Endometrial microvascular endothelial cells (primary cell): ENCODE results near the gene HOXD3. TPM values are rescaled to one million over a fixed set of nuclear protein-coding genes. Genes with fewer than 3 reads are reported as not detected.

Source experiments
- in situ Hi-C: cut with HindIII; loops from 2 replicates; pipeline ENCODE4 v1.10.0; 2017; ENCODE audit warnings: low sequenced_read_pairs, low pct_unique_long_range_greater_than_20kb; ENCODE audit errors: inconsistent ontology term
- total RNA-seq: library from RNA; depleted of rRNA; stranded (reverse); fragments of >200 nt; gene quantifications from one replicate; pipeline ENCODE4 v1.2.3, GENCODE V29; 2015; ENCODE audit errors: inconsistent ontology term

HOXD3 gene
- 21.4 TPM for total RNA-seq

DNA sequence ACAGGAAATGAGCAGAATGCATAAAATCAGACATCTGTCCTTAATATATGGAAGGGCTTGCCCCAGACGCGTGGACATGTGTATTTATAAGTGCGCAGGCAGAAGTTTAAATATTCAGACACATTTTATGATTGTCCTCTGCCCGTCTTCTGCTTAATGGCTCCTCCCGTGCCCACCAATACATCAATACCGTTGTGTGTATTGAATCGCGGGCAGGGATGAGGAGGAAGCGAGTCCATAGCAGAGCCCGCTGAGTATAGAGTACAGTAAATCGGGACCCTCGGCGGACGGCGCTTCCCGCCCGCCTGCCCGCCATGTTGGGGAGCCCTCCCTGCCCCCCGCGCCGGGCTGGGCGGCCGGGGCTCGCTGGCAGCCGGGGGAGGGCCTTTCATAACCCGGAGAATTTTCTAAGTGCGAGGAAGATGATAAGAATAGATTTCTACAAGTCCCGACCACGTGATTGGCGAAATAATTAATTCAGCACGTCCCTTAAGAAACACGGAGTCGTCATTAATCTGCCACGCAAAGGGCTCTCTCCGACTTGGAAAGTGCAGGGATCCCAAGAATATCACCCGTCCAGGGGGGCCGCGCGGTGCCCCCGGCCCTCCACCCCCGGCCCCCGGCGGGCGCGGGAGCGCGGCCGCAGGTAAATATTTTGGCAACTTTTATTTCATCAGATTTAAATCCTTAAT is at the start of gene HOXD3:
Gene HOXD3 (plus strand): TSS at position 501 of the 692 bp plus-strand sequence. CDS start 11,808 bp downstream, outside the sequence.
- in situ Hi-C loops: no loop called here

DNA sequence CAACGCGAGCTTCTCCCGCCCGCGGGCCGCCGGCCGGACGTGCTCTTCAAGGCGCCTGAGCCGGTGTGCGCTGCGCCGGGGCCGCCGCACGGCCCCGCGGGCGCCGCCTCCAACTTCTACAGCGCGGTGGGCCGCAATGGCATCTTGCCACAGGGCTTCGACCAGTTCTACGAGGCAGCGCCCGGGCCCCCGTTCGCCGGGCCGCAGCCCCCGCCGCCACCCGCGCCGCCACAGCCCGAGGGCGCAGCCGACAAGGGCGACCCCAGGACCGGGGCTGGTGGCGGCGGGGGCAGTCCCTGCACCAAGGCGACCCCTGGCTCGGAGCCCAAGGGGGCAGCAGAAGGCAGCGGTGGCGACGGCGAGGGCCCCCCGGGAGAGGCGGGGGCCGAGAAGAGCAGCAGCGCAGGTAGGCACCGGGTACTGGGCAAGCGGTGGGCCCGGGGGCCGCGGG is 49.4 kb upstream of the HOXD3 start:
- in situ Hi-C loops: no loop called here

GRCh38 chr2:176109192-176109901 is 47.8 kb upstream of the HOXD3 start:
- in situ Hi-C loops: no loop called here

- in situ Hi-C loops: no loop called here
These were observed 47.2 kb upstream of the HOXD3 start for GRCh38 chr2:176109946-176110345.

DNA sequence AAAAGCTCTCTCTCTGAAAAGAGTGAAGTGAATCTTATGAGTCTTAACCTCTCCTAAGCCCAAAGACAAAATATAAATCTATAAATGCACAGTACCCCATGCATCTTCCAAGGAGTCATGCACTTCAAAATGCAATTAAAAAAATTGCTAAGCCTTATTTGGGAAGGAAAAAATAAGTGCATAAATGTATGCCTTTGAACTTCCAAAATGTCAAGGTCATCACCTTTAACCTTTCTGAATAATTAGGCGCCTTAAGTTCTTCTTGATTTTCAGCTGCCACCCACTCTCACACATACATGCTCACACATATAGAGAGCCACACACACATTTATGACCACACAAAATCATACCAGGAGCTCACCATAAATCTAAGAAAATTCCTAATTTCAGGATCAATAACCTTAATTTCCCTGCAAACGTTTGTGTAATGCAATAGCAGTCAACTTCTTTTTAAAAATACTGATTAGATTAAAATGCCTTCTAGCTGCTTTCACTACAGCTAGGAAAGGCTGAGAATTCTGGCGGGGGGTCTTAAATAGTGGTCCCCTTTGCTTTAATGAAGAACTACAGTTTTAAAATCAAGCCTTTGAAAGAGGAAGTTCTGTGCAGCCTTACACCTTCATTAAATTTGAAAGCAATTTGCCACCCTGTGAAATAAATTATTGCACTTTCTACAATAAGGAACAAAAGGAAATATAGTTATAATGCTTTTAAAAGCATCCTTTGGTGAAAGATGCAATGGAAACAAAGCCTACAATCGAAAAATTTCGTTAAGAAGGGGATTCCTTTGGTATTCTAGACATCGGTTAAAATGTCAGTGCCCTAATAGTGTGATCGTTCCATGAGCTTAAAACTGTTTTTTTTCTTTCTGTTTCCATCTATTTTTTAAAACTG is 46.4 kb upstream of the HOXD3 start:
- in situ Hi-C loops: no loop called here

GRCh38 chr2:176111309-176111663 is 45.8 kb upstream of the HOXD3 start:
- in situ Hi-C loops: no loop called here

DNA sequence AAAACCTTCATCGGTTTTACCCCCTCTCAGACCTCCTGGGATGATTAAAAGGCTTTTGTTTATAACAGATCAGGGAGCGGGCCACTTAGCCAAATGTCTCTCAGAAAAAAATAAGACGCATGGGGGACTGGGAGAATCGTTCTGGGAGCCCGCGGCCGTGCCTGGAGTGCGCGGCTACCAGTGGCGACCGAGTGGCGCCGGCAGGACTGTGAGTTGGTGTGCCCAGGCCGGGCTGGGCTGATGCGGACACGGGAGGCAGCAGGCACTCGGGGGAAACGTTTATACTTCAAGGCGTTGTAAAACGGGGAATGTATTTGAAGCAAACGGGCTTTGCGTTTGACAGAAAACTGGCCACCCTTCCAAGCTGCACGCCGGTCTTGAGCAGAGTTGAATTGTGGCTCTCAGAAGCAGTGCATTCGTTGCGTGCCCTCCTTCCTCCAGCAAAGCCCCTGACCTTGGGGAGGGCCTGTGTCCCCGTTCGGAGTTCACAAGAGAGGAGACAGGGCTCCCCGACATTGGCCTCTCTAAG is 45.2 kb upstream of the HOXD3 start:
- in situ Hi-C loops: no loop called here

GRCh38 chr2:176112375-176113302 is 44.5 kb upstream of the HOXD3 start:
- in situ Hi-C loops: no loop called here

DNA sequence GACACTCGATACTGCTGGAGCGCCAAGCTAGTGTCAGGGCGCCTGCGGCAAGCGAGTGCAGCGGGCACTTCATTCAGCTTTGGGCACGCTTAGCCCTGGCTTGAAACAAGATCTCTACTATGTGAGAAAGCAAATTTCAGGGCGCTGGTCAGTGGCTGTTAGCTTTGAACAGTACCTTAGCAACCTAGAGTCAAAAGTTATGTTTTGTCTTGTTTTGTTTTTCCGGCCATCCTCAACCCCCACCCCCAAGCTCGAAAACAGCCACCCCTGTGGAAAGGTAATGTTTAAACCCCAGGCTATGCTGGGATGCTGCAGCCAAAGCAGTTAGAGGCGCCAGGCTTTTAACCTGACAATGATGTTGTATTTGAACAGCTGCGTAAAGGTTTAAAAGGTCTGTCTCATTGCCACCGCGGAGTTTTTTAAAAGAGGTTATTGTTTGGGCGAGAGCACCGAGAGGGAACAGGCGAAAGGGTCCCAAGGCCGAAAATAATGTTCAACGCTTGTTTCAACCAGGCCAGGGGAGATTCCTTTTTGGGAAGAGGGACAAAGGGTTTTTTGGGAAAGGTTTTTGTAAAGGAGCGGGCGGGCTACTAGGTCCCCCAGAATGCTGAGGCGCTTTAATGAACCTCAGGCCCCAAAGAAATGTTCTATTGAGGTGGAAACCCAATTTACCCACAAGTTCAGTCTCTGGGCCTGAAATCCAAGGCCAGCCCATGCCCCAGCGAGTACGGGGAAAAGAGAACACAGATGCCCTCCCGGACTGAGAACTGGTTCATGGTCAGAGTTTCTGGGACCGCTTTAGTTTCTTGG is 42.8 kb upstream of the HOXD3 start:
- in situ Hi-C loops: no loop called here

GRCh38 chr2:176114930-176115625 is 42.0 kb upstream of the HOXD3 start:
- in situ Hi-C loops: no loop called here

DNA sequence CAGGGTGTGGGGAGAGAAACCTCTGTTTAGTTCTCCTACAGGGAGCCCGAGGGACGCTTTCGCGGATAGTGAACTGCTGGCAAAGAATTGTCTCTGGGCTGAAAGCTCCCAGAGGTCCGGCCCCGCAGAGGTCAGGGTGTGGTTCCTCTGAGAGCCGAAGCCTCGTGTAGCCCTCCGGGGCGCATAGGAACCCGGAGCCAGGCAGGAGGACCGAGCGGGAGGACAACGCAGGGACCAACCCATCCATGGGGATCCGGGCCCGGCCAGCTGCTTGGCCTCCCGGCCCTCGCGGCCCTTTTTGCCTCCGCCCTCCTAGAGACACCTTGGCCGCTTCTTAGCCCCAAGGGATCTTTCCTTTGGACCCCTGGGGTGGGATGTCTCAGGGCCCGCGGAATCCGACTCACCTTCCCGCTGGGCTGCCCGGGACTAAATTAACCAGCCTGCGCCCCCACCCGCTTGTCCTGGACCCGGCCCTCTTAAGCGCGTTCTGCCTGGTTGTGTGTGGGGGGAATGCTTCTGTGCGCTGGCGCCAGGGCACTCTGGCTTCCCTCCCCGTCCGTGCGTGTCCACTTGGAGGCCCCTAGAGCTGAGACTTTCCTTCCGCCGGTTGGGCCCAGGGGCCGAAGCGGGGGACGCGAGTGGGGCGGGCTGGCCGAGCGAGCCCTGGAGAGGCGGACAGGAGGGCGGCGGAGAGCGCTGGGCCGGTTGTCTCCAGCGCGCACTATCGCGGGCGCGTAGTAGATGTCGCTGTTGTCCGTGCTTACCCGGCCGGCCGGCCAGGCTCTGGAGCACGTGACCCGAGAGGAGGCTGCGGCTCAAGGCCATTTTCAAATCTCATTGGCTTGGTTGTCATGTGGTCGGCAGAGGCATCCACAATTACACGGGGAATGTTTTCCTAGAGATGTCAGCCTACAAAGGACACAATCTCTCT is 41.0 kb upstream of the HOXD3 start, which contains the start of gene HOXD10:
Gene HOXD10 (plus strand): TSS at position 896 of the 931 bp plus-strand sequence. CDS start 56 bp downstream, outside the sequence.
- in situ Hi-C loops: no loop called here

DNA sequence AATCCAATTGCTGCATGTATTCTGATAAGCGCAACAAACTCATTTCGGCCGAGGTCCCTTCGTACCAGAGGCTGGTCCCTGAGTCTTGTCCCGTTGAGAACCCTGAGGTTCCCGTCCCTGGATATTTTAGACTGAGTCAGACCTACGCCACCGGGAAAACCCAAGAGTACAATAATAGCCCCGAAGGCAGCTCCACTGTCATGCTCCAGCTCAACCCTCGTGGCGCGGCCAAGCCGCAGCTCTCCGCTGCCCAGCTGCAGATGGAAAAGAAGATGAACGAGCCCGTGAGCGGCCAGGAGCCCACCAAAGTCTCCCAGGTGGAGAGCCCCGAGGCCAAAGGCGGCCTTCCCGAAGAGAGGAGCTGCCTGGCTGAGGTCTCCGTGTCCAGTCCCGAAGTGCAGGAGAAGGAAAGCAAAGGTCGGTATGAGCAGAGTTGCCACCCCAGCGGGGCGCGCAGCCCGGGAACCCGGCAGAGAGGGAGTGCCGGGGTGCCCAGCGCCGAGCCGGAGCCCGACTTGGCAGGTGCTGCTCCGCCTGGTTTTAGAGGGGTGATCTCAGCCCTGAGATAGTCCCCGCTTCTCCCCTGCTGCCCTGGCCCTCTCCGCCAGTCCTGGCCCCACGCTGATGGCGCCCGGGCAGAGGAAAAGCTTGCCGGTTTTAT is 39.8 kb upstream of the HOXD3 start:
- in situ Hi-C loops: no loop called here

GRCh38 chr2:176117823-176118371 is 39.2 kb upstream of the HOXD3 start:
- in situ Hi-C loops: no loop called here

GRCh38 chr2:176118601-176119339 is 38.3 kb upstream of the HOXD3 start:
- in situ Hi-C loops: no loop called here
